Stimulated activated CD8-positive, alpha-beta memory T cell treated with anti-CD3 and anti-CD28 coated beads, Interleukin-4, amount 100 ng/mL, for 4 hours (primary cell): Measurements from ENCODE around the gene EXOC1L.

Experiments used
- DNase-seq, 2 donors: peaks; one replicate each; pipeline ENCODE4 v3.0.0-alpha.2; 2020; ENCODE audit warnings: low read depth in 2 of 2, low spot score in 1 of 2

The EXOC1L gene

GRCh38 chr4:55819634-55820033 is at the start of gene EXOC1L:
TSS of gene EXOC1L (plus strand) at chr4:55819790. CDS start at chr4:55820027, 237 bp downstream.
- no peak for DNase-seq

- DNase-seq: no peak
Observed at GRCh38 chr4:55770662-55771061, 48.9 kb upstream of the EXOC1L start.

- DNase-seq: no peak
Observed at GRCh38 chr4:55781341-55781740, 38.2 kb upstream of the EXOC1L start.

GRCh38 chr4:55781812-55782211 is 37.8 kb upstream of the EXOC1L start:
- DNase-seq: no peak

GRCh38 chr4:55783584-55783983 is 36.0 kb upstream of the EXOC1L start:
- no peak for DNase-seq

GRCh38 chr4:55784747-55785146 is 34.8 kb upstream of the EXOC1L start:
- no peak for DNase-seq

- DNase-seq: no peak
Observed at GRCh38 chr4:55791666-55792065, 27.9 kb upstream of the EXOC1L start.

GRCh38 chr4:55793479-55793878 is 26.1 kb upstream of the EXOC1L start:
- no peak for DNase-seq

GRCh38 chr4:55794053-55794452 is 25.5 kb upstream of the EXOC1L start:
- DNase-seq: no peak

GRCh38 chr4:55795341-55795740 is 24.2 kb upstream of the EXOC1L start:
- no peak for DNase-seq

GRCh38 chr4:55801498-55801897 is 18.1 kb upstream of the EXOC1L start:
- DNase-seq: no peak

- DNase-seq: no peak
Observed at GRCh38 chr4:55807556-55807955, 12.0 kb upstream of the EXOC1L start.

- no peak for DNase-seq
Observed at GRCh38 chr4:55808186-55808585, 11.4 kb upstream of the EXOC1L start.

GRCh38 chr4:55808632-55809031 is 11.0 kb upstream of the EXOC1L start:
- no peak for DNase-seq

GRCh38 chr4:55817691-55818090 is 1.9 kb upstream of the EXOC1L start:
- DNase-seq: no peak

- DNase-seq: no peak
Observed at GRCh38 chr4:55820279-55820678, 689 bp downstream of the EXOC1L start.

GRCh38 chr4:55822329-55822728 is 2.7 kb downstream of the EXOC1L start:
- no peak for DNase-seq

- no peak for DNase-seq
Observed at GRCh38 chr4:55824865-55825264, 5.3 kb downstream of the EXOC1L start.

- DNase-seq: no peak
Observed at GRCh38 chr4:55826986-55827385, 7.4 kb downstream of the EXOC1L start.

- DNase-seq: no peak
Observed at GRCh38 chr4:55827582-55827981, 8.0 kb downstream of the EXOC1L start.

- no peak for DNase-seq
Observed at GRCh38 chr4:55830048-55830447, 10.5 kb downstream of the EXOC1L start.

- DNase-seq: no peak
Observed at GRCh38 chr4:55830716-55831115, 11.1 kb downstream of the EXOC1L start.

- DNase-seq: no peak
Observed at GRCh38 chr4:55834086-55834795, 14.7 kb downstream of the EXOC1L start.
